ENCODE measurements around the gene GNAO1. TPM values are rescaled to one million over a fixed set of nuclear protein-coding genes. Genes with fewer than 3 reads are reported as not detected.

The GNAO1 gene
- polyA plus RNA-seq, 1 experiment, result 0.01 TPM

GRCh38 chr16:56226187-56226586 lies 34.9 kb downstream of the GNAO1 start:
- TF ChIP-seq CTCF (IDR thresholded peaks at IDR 0.05; ENCODE audit: low read depth, low read length), result no peak
- H3K4me3 ChIP-seq (ENCODE audit: low read depth, low read length), result no peak overlapping the region
- CTCF ChIA-PET, result no interaction called here
- H3K9me3 ChIP-seq (ENCODE audit: control insufficient read depth, insufficient read depth, low read length), result no peaks in the 10 kb centered on the region
- no peaks in the 10 kb centered on the region for H3K27me3 ChIP-seq (ENCODE audit: control insufficient read depth, insufficient read depth, low read length)
- DNase-seq (ENCODE audit: low read depth, low spot score), result no peak
- no peak overlapping the region for H3K27ac ChIP-seq (ENCODE audit: low read depth, low read length)
- POLR2A ChIA-PET, result no interaction called here

GRCh38 chr16:56226845-56227525 lies 35.7 kb downstream of the GNAO1 start:
- Histone ChIP-seq H3K4me3 (ENCODE audit: low read depth, low read length) (no peak overlapping the region), H3K27ac (ENCODE audit: low read depth, low read length) (no peak overlapping the region), H3K9me3 (ENCODE audit: control insufficient read depth, insufficient read depth, low read length) (no peaks in the 10 kb centered on the region), H3K27me3 (ENCODE audit: control insufficient read depth, insufficient read depth, low read length) (no peaks in the 10 kb centered on the region)
- DNase-seq (ENCODE audit: low read depth, low spot score), result no peak
- TF ChIP-seq CTCF (IDR thresholded peaks at IDR 0.05; ENCODE audit: low read depth, low read length), result no peak
- CTCF ChIA-PET, result no interaction called here
- POLR2A ChIA-PET, result no interaction called here

GRCh38 chr16:56227936-56228335 lies 36.6 kb downstream of the GNAO1 start:
- Histone ChIP-seq H3K4me3 (ENCODE audit: low read depth, low read length) (no peak overlapping the region), H3K27ac (ENCODE audit: low read depth, low read length) (no peak overlapping the region), H3K9me3 (ENCODE audit: control insufficient read depth, insufficient read depth, low read length) (no peaks in the 10 kb centered on the region), H3K27me3 (ENCODE audit: control insufficient read depth, insufficient read depth, low read length) (no peaks in the 10 kb centered on the region)
- no peak for DNase-seq (ENCODE audit: low read depth, low spot score)
- CTCF ChIA-PET, result interaction anchor here (1.0 kb wide), 1 partner anchor 91 kb away, joined by 3 read pairs; no protein-coding TSS in a partner anchor
- no peak for TF ChIP-seq CTCF (IDR thresholded peaks at IDR 0.05; ENCODE audit: low read depth, low read length)
- POLR2A ChIA-PET, result no interaction called here

GRCh38 chr16:56228476-56228875 lies 37.2 kb downstream of the GNAO1 start:
- DNase-seq (ENCODE audit: low read depth, low spot score), result no peak
- H3K27me3 ChIP-seq (ENCODE audit: control insufficient read depth, insufficient read depth, low read length), result no peaks in the 10 kb centered on the region
- no peak for TF ChIP-seq CTCF (IDR thresholded peaks at IDR 0.05; ENCODE audit: low read depth, low read length)
- ChIA-PET POLR2A (no interaction called here), CTCF (interaction anchor here (1.0 kb wide), 1 partner anchor 90 kb away, joined by 3 read pairs; no protein-coding TSS in a partner anchor)
- H3K4me3 ChIP-seq (ENCODE audit: low read depth, low read length), result no peak overlapping the region
- H3K9me3 ChIP-seq (ENCODE audit: control insufficient read depth, insufficient read depth, low read length), result no peaks in the 10 kb centered on the region
- H3K27ac ChIP-seq (ENCODE audit: low read depth, low read length), result no peak overlapping the region

GRCh38 chr16:56233795-56234566 lies 42.7 kb downstream of the GNAO1 start:
- ChIA-PET CTCF (no interaction called here), POLR2A (no interaction called here)
- no peak overlapping the region for H3K27ac ChIP-seq (ENCODE audit: low read depth, low read length)

More at GRCh38 chr16:56233795-56234566, 42.7 kb downstream of the GNAO1 start:
- no peaks in the 10 kb centered on the region for H3K9me3 ChIP-seq (ENCODE audit: control insufficient read depth, insufficient read depth, low read length)
- TF ChIP-seq CTCF (IDR thresholded peaks at IDR 0.05; ENCODE audit: low read depth, low read length), result no peak
- DNase-seq (ENCODE audit: low read depth, low spot score), result no peak
- H3K4me3 ChIP-seq (ENCODE audit: low read depth, low read length), result no peak overlapping the region
- H3K27me3 ChIP-seq (ENCODE audit: control insufficient read depth, insufficient read depth, low read length), result peaks cover 4% of the 10 kb centered on the region

All from AG04450 (cell line).